Osteoblast (primary cell): ENCODE data around the gene ABCC11. TPM values are rescaled to one million over a fixed set of nuclear protein-coding genes. Genes with fewer than 3 reads are reported as not detected.

Source experiments
- DNase-seq: peaks from one replicate; pipeline ENCODE4 v3.0.0; 2011; ENCODE audit warnings: low spot score, mixed read lengths; ENCODE audit not compliant: insufficient read length; ENCODE audit errors: missing footprints
- H2AFZ ChIP-seq: 2 replicates; pipeline ENCODE4 v1.6.0; 2011; ENCODE audit warnings: mild to moderate bottlenecking, low read length
- H3K27ac ChIP-seq: 2 replicates; pipeline ENCODE4 v1.5.1; 2011; ENCODE audit warnings: mild to moderate bottlenecking, low read depth, low read length, moderate library complexity
- H3K27me3 ChIP-seq: 2 replicates; pipeline ENCODE4 v1.6.0; 2012; ENCODE audit warnings: mild to moderate bottlenecking, control low read depth, inconsistent platforms, low read length, moderate library complexity; ENCODE audit not compliant: insufficient read depth
- H3K36me3 ChIP-seq: 2 replicates; pipeline ENCODE4 v1.5.1; 2011; ENCODE audit warnings: mild to moderate bottlenecking, low read length, control low read depth, moderate library complexity; ENCODE audit not compliant: insufficient read depth
- H3K4me1 ChIP-seq: 2 replicates; pipeline ENCODE4 v1.5.1; 2011; ENCODE audit warnings: mild to moderate bottlenecking, low read length, control low read depth, moderate library complexity; ENCODE audit not compliant: insufficient read depth
- H3K4me2 ChIP-seq: 2 replicates; pipeline ENCODE4 v1.6.0; 2011; ENCODE audit warnings: mild to moderate bottlenecking, low read length; ENCODE audit not compliant: insufficient read depth
- H3K4me3 ChIP-seq: fragments of 200-600 bp; sonication (generic); 3 replicates; pipeline ENCODE4 v1.5.1; 2012; ENCODE audit warnings: mild to moderate bottlenecking, low read length, inconsistent platforms; ENCODE audit not compliant: insufficient read depth
- H3K79me2 ChIP-seq: 2 replicates; pipeline ENCODE4 v1.6.0; 2012; ENCODE audit warnings: mild to moderate bottlenecking, low read length, control low read depth, inconsistent platforms; ENCODE audit not compliant: insufficient read depth
- H3K9me3 ChIP-seq: 2 replicates; pipeline ENCODE4 v1.5.1; 2011; ENCODE audit warnings: low read depth, low read length, control low read depth
- H4K20me1 ChIP-seq: 2 replicates; pipeline ENCODE4 v1.6.0; 2012; ENCODE audit warnings: mild to moderate bottlenecking, low read length, control low read depth; ENCODE audit not compliant: insufficient read depth
- total RNA-seq: library from RNA; depleted of rRNA; stranded (reverse); fragments of >200 nt; gene quantifications from 2 replicates; pipeline ENCODE4 v1.2.3, GENCODE V29; 2012
- TF ChIP-seq, protein P1 (sequence below): IDR thresholded peaks from 2 replicates; pipeline ENCODE4 v1.5.1; 2011; ENCODE audit warnings: mild to moderate bottlenecking, low read depth, low read length, moderate library complexity; ENCODE audit errors: extremely low read depth

The ABCC11 gene
- total RNA-seq, 1 donor, result under 0.01 TPM

DNA sequence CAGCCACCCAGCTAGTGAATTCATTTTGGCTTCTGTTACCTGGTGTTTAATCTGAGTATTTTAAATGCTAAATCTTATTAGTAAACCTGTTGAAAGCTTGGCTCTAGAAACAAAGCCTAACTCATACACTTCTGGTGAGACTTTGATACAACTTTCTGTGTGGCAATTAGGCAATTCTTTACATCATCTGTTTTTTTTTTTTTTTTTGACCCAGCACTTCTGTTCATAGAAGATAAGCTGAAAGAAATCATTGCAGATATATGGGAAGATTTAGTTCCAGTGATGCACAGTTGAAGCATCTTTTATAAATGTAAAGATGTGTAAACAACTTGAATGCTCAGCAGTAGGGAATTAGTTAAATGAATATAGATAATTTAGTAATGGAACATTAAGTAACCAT, 21.7 kb upstream of the ABCC11 start:
- Histone ChIP-seq H3K4me3 (no peak overlapping the region), H4K20me1 (peaks cover 4% of the 10 kb centered on the region), H3K27ac (no peak overlapping the region), H3K4me2 (no peak overlapping the region), H3K27me3 (no peaks in the 10 kb centered on the region), H2AFZ (no peak overlapping the region), H3K9me3 (no peaks in the 10 kb centered on the region), H3K4me1 (peaks cover 2% of the 10 kb centered on the region), H3K79me2 (peaks cover 10% of the 10 kb centered on the region), H3K36me3 (peaks cover 32% of the 10 kb centered on the region)
- DNase-seq, result no peak
- TF ChIP-seq, protein P1, sequence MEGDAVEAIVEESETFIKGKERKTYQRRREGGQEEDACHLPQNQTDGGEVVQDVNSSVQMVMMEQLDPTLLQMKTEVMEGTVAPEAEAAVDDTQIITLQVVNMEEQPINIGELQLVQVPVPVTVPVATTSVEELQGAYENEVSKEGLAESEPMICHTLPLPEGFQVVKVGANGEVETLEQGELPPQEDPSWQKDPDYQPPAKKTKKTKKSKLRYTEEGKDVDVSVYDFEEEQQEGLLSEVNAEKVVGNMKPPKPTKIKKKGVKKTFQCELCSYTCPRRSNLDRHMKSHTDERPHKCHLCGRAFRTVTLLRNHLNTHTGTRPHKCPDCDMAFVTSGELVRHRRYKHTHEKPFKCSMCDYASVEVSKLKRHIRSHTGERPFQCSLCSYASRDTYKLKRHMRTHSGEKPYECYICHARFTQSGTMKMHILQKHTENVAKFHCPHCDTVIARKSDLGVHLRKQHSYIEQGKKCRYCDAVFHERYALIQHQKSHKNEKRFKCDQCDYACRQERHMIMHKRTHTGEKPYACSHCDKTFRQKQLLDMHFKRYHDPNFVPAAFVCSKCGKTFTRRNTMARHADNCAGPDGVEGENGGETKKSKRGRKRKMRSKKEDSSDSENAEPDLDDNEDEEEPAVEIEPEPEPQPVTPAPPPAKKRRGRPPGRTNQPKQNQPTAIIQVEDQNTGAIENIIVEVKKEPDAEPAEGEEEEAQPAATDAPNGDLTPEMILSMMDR, result no peak

DNA sequence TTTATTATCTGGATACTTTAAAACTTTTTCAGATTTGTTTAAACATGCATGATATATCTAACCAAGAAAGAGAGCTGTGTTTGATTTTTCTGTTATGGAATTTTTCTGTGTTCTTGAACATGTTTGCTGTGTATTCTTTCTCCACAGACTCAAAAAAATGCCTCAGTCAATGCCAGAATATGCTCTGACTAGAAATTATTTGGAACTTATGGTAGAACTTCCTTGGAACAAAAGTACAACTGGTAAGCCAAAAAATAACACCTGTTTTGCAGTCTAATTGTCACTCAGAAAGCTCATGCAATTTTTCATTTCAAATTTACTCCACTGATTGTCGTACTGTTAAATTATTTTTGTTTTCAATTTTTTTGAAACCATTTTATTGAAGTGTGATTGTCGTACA, 15.3 kb upstream of the ABCC11 start:
- Histone ChIP-seq H3K9me3 (no peaks in the 10 kb centered on the region), H3K4me3 (no peak overlapping the region), H3K27me3 (no peaks in the 10 kb centered on the region), H3K27ac (no peak overlapping the region), H3K4me2 (no peak overlapping the region), H3K36me3 (peaks cover 60% of the 10 kb centered on the region), H3K4me1 (no peaks in the 10 kb centered on the region), H2AFZ (no peak overlapping the region), H4K20me1 (no peaks in the 10 kb centered on the region), H3K79me2 (peaks cover 5% of the 10 kb centered on the region)
- TF ChIP-seq, protein P1, result no peak
- no peak for DNase-seq

DNA sequence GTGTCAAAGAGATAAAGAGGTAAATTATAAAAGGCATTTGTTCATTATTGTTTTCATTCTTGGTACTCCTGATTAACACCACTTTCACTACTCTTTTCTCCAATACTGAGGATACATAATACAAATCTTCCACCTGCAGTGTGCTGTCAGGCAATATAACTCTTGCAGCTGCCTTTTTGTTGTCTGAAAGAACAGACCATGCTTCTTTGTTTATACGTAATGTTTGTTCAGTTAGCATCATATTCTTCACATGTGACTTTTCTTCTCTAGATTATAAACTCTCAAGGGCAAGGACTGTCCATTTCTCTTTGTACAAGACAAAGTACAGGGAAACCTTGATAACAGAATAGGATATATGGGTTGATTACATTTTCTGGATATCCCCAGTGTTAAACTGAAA, 14.2 kb upstream of the ABCC11 start:
- H3K27ac ChIP-seq, result no peak overlapping the region
- H3K9me3 ChIP-seq, result no peaks in the 10 kb centered on the region
- DNase-seq, result no peak
- no peak overlapping the region for H2AFZ ChIP-seq
- no peak overlapping the region for H3K4me3 ChIP-seq
- no peaks in the 10 kb centered on the region for H3K4me1 ChIP-seq
- H4K20me1 ChIP-seq, result no peaks in the 10 kb centered on the region
- H3K4me2 ChIP-seq, result no peak overlapping the region
- H3K27me3 ChIP-seq, result no peaks in the 10 kb centered on the region
- peaks cover 5% of the 10 kb centered on the region for H3K79me2 ChIP-seq
- H3K36me3 ChIP-seq, result peaks cover 57% of the 10 kb centered on the region
- TF ChIP-seq, protein P1, result no peak

DNA sequence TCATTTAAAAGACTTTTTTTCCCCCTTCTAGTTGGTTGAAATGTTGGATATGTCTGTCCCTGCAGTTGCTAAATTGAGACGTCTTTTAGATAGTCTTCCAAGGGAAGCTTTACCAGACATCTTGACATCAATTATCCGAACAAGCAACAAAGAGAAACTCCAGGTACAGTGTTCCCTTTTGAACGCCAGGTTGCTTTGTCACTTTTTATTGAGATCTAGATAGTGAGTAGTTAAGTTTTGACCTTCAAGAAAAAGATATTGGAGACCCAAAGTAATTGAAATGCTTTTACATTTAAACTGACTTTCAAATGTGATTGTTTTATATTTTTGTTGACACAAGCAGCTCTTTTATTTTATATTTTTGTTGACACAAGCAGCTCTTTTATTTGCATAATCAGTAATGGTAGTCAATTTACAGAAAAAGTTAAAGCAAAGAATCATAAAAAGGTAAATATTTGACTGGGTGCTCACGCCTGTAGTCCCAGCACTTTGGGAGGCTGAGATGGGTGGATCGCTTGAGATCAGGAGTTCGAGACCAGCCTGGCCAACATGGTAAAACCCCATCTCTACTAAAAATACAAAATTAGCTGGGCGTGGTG, 9.3 kb upstream of the ABCC11 start:
- H3K9me3 ChIP-seq, result no peaks in the 10 kb centered on the region
- H3K4me2 ChIP-seq, result no peak overlapping the region
- H2AFZ ChIP-seq, result no peak overlapping the region
- H4K20me1 ChIP-seq, result no peaks in the 10 kb centered on the region
- TF ChIP-seq, protein P1, result no peak
- H3K27me3 ChIP-seq, result no peaks in the 10 kb centered on the region
- no peak for DNase-seq
- no peaks in the 10 kb centered on the region for H3K4me1 ChIP-seq
- peaks cover 36% of the 10 kb centered on the region for H3K79me2 ChIP-seq
- no peak overlapping the region for H3K4me3 ChIP-seq
- peaks cover 52% of the 10 kb centered on the region for H3K36me3 ChIP-seq
- no peak overlapping the region for H3K27ac ChIP-seq
